Epithelial cell of proximal tubule (primary cell): ENCODE results near the gene PRSS50. TPM values are rescaled to one million over a fixed set of nuclear protein-coding genes. Genes with fewer than 3 reads are reported as not detected.
"Not testable (repeated sequence)": the region's sequence is repeated elsewhere in the genome, so short reads cannot be mapped to it uniquely, and the experiment has no call there.

ENCODE experiments used
- DNase-seq: peaks from one replicate; pipeline ENCODE4 v3.0.0-alpha.2; 2011; ENCODE audit warnings: low read depth
- H3K4me3 ChIP-seq: 2 replicates; pipeline ENCODE4 v1.5.1; 2011; ENCODE audit warnings: low read depth, mild to moderate bottlenecking, low read length
- total RNA-seq: library from RNA; depleted of rRNA; stranded (reverse); fragments of >200 nt; gene quantifications from 2 replicates; pipeline ENCODE4 v1.2.3, GENCODE V29; 2015
- TF ChIP-seq, protein P1 (sequence below): conservative IDR thresholded peaks from 2 replicates; pipeline ENCODE4 v1.5.1; 2012; ENCODE audit warnings: low read depth, mild to moderate bottlenecking, low read length

Gene PRSS50
- total RNA-seq, 1 donor from 2014 or later: not detected

DNA sequence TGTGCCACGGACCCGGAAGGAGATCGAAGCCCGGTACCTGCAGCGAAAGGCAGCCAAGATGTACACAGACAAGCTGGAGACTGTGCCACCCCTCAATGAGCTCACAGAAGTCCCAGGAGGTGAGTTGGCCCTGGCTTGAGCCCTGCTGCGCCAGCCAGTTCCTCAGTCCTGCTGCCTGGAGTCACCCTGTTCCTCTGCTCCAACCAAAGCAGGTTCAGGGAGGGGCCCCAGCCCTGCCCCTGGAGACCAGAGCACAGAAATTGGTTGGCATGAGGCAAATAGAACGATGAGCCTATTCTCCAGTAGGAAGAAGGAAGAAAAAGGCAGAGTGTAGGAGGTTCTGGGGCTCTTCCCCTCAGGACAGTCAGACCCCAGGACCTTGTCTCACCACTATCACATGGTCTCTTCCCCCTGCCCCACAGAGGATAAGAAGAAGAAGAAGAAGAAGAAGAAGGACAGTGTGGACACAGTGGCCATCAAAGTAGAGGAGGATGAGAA, 8.5 kb downstream of the PRSS50 start:
- TF ChIP-seq, protein P1, sequence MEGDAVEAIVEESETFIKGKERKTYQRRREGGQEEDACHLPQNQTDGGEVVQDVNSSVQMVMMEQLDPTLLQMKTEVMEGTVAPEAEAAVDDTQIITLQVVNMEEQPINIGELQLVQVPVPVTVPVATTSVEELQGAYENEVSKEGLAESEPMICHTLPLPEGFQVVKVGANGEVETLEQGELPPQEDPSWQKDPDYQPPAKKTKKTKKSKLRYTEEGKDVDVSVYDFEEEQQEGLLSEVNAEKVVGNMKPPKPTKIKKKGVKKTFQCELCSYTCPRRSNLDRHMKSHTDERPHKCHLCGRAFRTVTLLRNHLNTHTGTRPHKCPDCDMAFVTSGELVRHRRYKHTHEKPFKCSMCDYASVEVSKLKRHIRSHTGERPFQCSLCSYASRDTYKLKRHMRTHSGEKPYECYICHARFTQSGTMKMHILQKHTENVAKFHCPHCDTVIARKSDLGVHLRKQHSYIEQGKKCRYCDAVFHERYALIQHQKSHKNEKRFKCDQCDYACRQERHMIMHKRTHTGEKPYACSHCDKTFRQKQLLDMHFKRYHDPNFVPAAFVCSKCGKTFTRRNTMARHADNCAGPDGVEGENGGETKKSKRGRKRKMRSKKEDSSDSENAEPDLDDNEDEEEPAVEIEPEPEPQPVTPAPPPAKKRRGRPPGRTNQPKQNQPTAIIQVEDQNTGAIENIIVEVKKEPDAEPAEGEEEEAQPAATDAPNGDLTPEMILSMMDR: no peak
- DNase-seq: no peak
- H3K4me3 ChIP-seq: no peak overlapping the region

DNA sequence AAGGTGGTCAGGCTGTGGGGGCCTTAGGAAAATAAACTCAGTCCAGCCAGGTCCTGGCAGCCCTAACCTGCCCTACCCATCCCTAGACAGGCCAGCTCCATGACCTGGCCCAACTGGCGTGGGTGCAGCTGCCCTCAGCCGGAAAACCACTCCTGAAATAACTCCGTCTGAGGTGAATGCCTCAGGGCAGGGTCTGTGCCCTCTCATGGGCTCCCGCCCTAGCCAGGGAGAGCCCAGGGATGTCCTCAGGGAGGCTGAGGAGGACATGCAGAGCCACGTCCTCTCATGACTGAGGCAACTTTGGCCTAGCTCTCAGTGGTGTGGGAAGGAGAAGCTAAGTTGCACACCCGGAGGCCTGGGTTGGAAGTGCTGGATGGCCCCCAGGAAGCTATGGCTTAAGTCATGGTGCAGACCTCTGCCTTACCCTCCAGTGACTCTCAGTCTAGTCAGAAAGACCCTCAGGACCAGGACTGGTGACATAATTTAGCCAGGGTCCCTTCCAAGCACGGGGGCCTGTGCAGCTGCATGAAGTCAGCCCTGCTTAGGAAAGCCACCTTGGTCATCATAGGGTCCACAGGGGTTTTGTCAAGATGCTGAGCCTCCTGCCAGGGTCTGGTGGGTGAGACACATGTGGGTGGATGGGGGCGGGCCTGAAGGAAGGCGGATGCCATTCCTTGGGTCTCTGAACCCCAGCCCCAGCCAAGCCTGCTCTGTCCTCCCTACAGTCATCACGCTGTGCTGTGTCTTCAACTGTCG, 9.1 kb downstream of the PRSS50 start:
- no peak overlapping the region for H3K4me3 ChIP-seq
- TF ChIP-seq, protein P1: no peak
- DNase-seq: no peak

DNA sequence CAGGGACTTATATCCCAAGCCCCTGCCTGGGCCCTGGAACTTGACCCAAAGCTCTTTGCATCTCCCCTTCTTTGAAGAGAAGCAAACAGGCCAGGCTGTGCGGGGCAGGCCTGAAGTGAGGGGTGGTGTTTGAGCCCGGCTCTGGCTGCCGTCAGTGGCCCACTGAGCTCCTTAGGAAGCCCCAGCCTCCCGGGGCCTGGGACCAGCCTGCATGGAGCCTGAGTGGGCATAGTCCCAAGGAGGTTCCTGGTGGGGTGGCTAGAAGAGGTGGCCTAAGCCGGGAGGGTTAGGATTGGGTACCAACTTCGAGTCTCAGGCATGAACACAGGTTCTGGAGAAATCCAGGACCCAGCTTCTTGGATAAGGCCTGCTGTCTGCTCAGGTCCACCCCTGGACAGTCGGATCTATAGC, 10.1 kb downstream of the PRSS50 start:
- TF ChIP-seq, protein P1: no peak
- no peak for DNase-seq
- H3K4me3 ChIP-seq: no peak overlapping the region

DNA sequence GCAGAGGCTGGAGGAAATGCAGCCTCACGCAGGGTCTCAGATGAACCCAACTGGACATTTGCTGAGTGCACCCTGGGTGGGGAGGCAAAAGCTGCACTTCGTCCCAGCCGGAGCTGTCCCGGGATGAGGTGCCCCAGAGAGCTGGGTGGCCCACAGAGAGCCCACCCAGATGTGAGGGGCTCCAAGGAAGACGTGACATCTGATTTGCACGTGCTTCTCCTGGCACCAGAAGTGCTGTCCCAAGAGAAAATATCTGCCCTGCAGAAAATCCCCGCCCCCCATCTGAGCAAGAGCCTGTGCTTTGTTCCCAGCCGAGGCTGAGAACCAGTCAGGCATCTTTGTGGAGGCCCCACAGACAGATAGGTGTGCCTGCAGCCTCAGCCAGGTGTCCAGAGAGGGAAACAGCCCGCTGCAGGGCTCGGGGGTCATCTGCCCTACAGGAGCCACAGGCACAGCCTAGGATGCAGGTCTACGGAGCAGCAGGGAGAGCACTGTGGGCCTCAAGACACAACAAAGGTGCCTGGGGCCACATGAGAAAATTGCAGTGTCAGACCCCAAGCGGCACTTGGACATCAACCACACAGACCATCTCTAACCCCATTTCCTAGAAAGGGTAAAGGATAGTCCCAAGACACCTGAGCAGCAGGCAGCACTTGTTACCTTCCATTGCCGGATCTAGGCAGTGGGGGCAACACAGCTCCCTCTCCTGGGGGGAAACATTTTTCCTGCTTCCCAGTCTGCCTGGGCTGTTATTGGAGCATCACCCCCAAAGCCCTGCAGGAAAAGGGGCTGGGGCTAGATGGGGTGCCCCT, 10.7 kb downstream of the PRSS50 start:
- no peak overlapping the region for H3K4me3 ChIP-seq
- TF ChIP-seq, protein P1: no peak
- DNase-seq: no peak

DNA sequence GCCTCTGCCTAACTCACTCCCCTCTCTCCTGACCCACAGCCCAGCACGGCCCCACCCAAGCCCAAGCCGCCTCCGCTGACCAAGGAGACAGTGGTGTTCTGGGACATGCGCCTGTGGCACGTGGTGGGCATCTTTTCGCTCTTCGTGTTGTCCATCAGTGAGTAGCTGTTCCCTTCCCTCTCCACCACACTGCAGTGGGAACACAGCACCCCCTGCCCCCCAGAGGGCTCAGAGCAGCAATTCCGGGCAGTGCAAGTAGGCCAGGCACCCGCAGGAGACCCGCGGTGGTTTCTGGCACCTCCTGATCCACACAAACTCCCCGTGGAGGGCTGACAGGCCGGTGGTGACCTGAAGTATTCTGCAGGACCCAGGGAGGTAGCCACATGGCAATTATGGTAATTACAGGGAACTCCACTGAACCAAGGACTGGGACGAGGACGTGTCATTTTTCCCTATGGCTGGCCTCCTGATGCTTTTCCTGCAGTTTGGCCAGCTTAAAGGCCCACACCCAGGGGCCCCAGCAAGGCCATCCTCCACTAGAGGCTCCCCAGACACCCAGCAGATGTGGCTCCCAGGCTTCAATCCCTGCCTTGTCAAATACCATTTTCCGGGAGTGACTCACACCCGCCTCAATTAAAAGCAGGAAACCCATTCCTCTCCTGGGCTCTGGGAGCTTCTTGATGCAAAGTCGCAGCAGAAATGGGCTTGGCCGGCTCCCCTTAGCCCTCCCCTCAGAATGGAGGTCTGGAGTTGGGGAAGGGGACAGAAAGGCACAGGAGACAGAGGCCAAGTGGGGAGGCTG, 11.7 kb downstream of the PRSS50 start:
- no peak for DNase-seq

DNA sequence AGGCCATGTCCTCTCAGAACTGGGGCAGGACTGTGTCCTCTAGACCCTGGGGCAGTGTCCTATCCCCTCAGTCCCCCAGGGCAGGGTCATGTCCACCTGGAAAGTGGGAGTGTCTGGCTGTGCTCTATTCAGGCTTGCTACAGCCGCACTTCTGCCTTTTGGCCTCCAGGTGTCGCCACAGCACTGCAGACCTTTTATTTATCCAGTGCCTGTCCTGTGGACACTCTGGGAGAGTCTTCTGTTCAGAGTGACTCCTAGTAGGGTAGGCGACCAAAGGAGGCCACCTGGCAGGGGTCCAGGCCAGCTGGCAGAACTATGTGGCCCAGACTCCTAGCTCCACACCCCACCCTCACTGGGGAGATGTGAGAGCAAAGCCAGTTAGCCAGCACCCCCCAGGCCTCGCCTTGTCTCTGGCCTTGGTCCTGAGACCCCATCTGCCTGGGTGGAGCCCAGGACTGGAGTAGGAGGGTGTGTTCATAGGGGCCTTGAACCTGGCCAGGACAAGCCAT, 12.6 kb downstream of the PRSS50 start:
- H3K4me3 ChIP-seq: no peak overlapping the region
- TF ChIP-seq, protein P1: peak; percentile 94
- DNase-seq: no peak

More for the DNA sequence above, 11.7 kb downstream of the PRSS50 start:
- TF ChIP-seq, protein P1: no peak
- no peak overlapping the region for H3K4me3 ChIP-seq

DNA sequence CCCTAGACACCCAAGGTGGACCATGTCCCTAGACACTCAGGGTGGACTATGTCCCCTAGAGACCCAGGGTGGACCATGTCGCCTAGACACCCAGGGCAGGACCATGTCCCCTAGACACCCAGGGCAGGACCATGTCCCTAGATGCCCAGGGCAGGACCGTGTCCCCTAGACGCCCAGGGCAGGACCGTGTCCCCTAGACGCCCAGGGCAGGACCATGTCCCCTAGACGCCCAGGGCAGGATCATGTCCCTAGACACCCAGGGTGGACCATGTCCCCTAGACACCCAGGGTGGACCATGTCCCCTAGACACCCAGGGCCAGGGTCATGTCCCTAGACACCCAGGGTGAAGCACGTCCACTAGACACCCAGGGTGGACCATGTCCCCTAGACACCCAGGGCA, 13.3 kb downstream of the PRSS50 start:
- not testable (repeated sequence) for DNase-seq, H3K4me3 ChIP-seq
